Measurements from ENCODE around the gene C20orf202. TPM values are rescaled to one million over a fixed set of nuclear protein-coding genes. Genes with fewer than 3 reads are reported as not detected.

Gene C20orf202
- total RNA-seq, 1 donor, result 0.09 TPM

- no peak for DNase-seq (ENCODE audit: low read depth)
- no peak overlapping the region for H3K4me3 ChIP-seq (ENCODE audit: low read depth, low read length)
- TF ChIP-seq CTCF (IDR thresholded peaks at IDR 0.05; ENCODE audit: insufficient read depth, low read length), result no peak
Observed at GRCh38 chr20:1169224-1169623, 34.0 kb upstream of the C20orf202 start.

- H3K4me3 ChIP-seq (ENCODE audit: low read depth, low read length), result no peak overlapping the region
- DNase-seq (ENCODE audit: low read depth), result peak; percentile 38
- TF ChIP-seq CTCF (IDR thresholded peaks at IDR 0.05; ENCODE audit: insufficient read depth, low read length), result no peak
Observed at GRCh38 chr20:1171461-1172093, 31.7 kb upstream of the C20orf202 start.

GRCh38 chr20:1173698-1174097 is 29.6 kb upstream of the C20orf202 start:
- H3K4me3 ChIP-seq (ENCODE audit: low read depth, low read length), result no peak overlapping the region
- DNase-seq (ENCODE audit: low read depth), result no peak
- no peak for TF ChIP-seq CTCF (IDR thresholded peaks at IDR 0.05; ENCODE audit: insufficient read depth, low read length)

- no peak for DNase-seq (ENCODE audit: low read depth)
- TF ChIP-seq CTCF (IDR thresholded peaks at IDR 0.05; ENCODE audit: insufficient read depth, low read length), result no peak
- H3K4me3 ChIP-seq (ENCODE audit: low read depth, low read length), result no peak overlapping the region
Observed at GRCh38 chr20:1174787-1175186, 28.5 kb upstream of the C20orf202 start.

- DNase-seq (ENCODE audit: low read depth), result no peak
- H3K4me3 ChIP-seq (ENCODE audit: low read depth, low read length), result no peak overlapping the region
- TF ChIP-seq CTCF (IDR thresholded peaks at IDR 0.05; ENCODE audit: insufficient read depth, low read length), result no peak
Observed at GRCh38 chr20:1177680-1178079, 25.6 kb upstream of the C20orf202 start.

- TF ChIP-seq CTCF (IDR thresholded peaks at IDR 0.05; ENCODE audit: insufficient read depth, low read length), result no peak
- H3K4me3 ChIP-seq (ENCODE audit: low read depth, low read length), result no peak overlapping the region
- DNase-seq (ENCODE audit: low read depth), result no peak
Observed at GRCh38 chr20:1178103-1178502, 25.2 kb upstream of the C20orf202 start.

GRCh38 chr20:1178623-1179022 is 24.6 kb upstream of the C20orf202 start:
- no peak for DNase-seq (ENCODE audit: low read depth)
- H3K4me3 ChIP-seq (ENCODE audit: low read depth, low read length), result no peak overlapping the region
- TF ChIP-seq CTCF (IDR thresholded peaks at IDR 0.05; ENCODE audit: insufficient read depth, low read length), result no peak

Data from fibroblast of the aortic adventitia (primary cell).